Gastroesophageal sphincter (tissue), 4 donors: ENCODE results near the gene PDIK1L. TPM values are rescaled to one million over a fixed set of nuclear protein-coding genes. Genes with fewer than 3 reads are reported as not detected.

Source experiments
- ATAC-seq: fragments of 150-250 bp; one replicate; pipeline ENCODE4 v1.9.1; 2016; ENCODE audit warnings: mild to moderate bottlenecking, moderate library complexity
- H3K27ac ChIP-seq, 4 donors: fragments of 200-600 bp; sonication (generic) in 3 of 4; 1 replicate in 3 of 4; 2 replicates in 1 of 4; pipeline ENCODE4 v1.5.1; 2016 to 2019
- H3K27me3 ChIP-seq: fragments of 200-600 bp; sonication (generic); one replicate; pipeline ENCODE4 v1.5.1; 2019
- H3K36me3 ChIP-seq, 2 donors: fragments of 200-600 bp; sonication (generic); one replicate each; pipeline ENCODE4 v1.5.1; 2019; ENCODE audit warnings: control low read depth in 1 of 2
- H3K4me1 ChIP-seq, 3 donors: fragments of 200-600 bp; sonication (generic); 1 replicate in 2 of 3; 2 replicates in 1 of 3; pipeline ENCODE4 v1.5.1; 2016 to 2019; ENCODE audit warnings: control low read depth in 2 of 3
- H3K4me3 ChIP-seq, 2 donors: fragments of 200-600 bp; sonication (generic); one replicate each; pipeline ENCODE4 v1.5.1; 2019; ENCODE audit warnings: mild to moderate bottlenecking in 1 of 2, moderate library complexity in 1 of 2
- H3K9me3 ChIP-seq, 3 donors: fragments of 200-600 bp; sonication (generic); one replicate each; pipeline ENCODE4 v1.5.1; 2017 to 2019; ENCODE audit warnings: control low read depth in 2 of 3
- CTCF ChIP-seq, 4 experiments: fragments of 200-600 bp in 2 of 4; fragments of 450-650 bp in 2 of 4; sonication (generic) in 1 of 4; IDR thresholded peaks; one replicate each; pipeline ENCODE4 v1.5.1; 2017 to 2019; ENCODE audit warnings: antibody characterized with exemption in 4 of 4, mild to moderate bottlenecking in 2 of 4, moderate library complexity in 2 of 4
- EP300 ChIP-seq: sonication (generic); formaldehyde crosslinking; IDR thresholded peaks from one replicate; pipeline ENCODE4 v1.6.1; 2017; ENCODE audit warnings: antibody characterized with exemption, mild to moderate bottlenecking
- POLR2A ChIP-seq, 2 donors: fragments of 450-650 bp; IDR thresholded peaks; one replicate each; pipeline ENCODE4 v1.6.1; 2017; ENCODE audit warnings: antibody characterized with exemption in 2 of 2, mild to moderate bottlenecking in 2 of 2, moderate library complexity in 1 of 2
- POLR2AphosphoS5 ChIP-seq: sonication (generic); formaldehyde crosslinking; IDR thresholded peaks from one replicate; pipeline ENCODE4 v1.6.1; 2017; ENCODE audit warnings: antibody characterized with exemption
- WGBS, 2 donors: methylation state at CpG; one replicate each; pipeline ENCODE4 v1.1.5; 2018; ENCODE audit warnings: low coverage in 1 of 2; 5-methylcytosine and 5-hydroxymethylcytosine counted together
- total RNA-seq, 4 donors: library from RNA; depleted of rRNA; stranded (reverse); fragments of >200 nt; gene quantifications; one replicate each; pipeline ENCODE4 v1.1.0, GENCODE V29; 2016

PDIK1L gene
- total RNA-seq, 4 donors from 2014 or later = 6.2 to 9.3 (median 6.8) TPM

GRCh38 chr1:26067432-26067911 is 44.2 kb upstream of the PDIK1L start, which contains the start of gene TRIM63:
Gene TRIM63 (minus strand): TSS chr1:26067630. CDS start chr1:26067494, 136 bp downstream.
- 60% methylated on average over 1 of the region's 9 CpGs; no CpG with 5 or more reads in 1 of the 2 donors for WGBS, 2 donors
- H3K27me3 ChIP-seq = peaks cover 55% of the 10 kb centered on the region
- no peaks in the 10 kb centered on the region for H3K4me1 ChIP-seq
- H3K36me3 ChIP-seq = no peaks in the 10 kb centered on the region
- H3K4me3 ChIP-seq = no peak within 1 kb of the TSS
- ATAC-seq = no peak
- H3K27ac ChIP-seq = no peak within 1 kb of the TSS
- H3K9me3 ChIP-seq = no peaks in the 10 kb centered on the region
- no peak for TF ChIP-seq POLR2A (IDR thresholded peaks at IDR 0.05)
- no peak for TF ChIP-seq POLR2AphosphoS5
- TF ChIP-seq CTCF (IDR thresholded peaks at IDR 0.05) = no peak
- no peak for TF ChIP-seq EP300

- no peaks in the 10 kb centered on the region for H3K9me3 ChIP-seq
- H3K27me3 ChIP-seq = peaks cover 69% of the 10 kb centered on the region
- H3K4me1 ChIP-seq = no peaks in the 10 kb centered on the region
- H3K4me3 ChIP-seq = no peak overlapping the region
- H3K36me3 ChIP-seq = no peaks in the 10 kb centered on the region
- TF ChIP-seq CTCF (IDR thresholded peaks at IDR 0.05) = no peak
- no peak for TF ChIP-seq POLR2A (IDR thresholded peaks at IDR 0.05)
- no peak for TF ChIP-seq POLR2AphosphoS5
- TF ChIP-seq EP300 = no peak
- WGBS, 2 donors = 87% methylated on average over 1 of the region's 1 CpG; no CpG with 5 or more reads in 1 of the 2 donors
- no peak for ATAC-seq
- H3K27ac ChIP-seq = no peak overlapping the region
These were observed 41.7 kb upstream of the PDIK1L start for GRCh38 chr1:26069941-26070295.

GRCh38 chr1:26070296-26070962 is 41.2 kb upstream of the PDIK1L start:
- no peaks in the 10 kb centered on the region for H3K4me1 ChIP-seq
- WGBS, 2 donors = 78 to 80% methylated on average over 2 to 4 of the region's 4 CpGs
- peaks cover 74% of the 10 kb centered on the region for H3K27me3 ChIP-seq
- H3K4me3 ChIP-seq = no peak overlapping the region
- H3K36me3 ChIP-seq = no peaks in the 10 kb centered on the region
- H3K27ac ChIP-seq = no peak overlapping the region
- TF ChIP-seq POLR2AphosphoS5 (no peak), POLR2A (IDR thresholded peaks at IDR 0.05) (no peak), EP300 (no peak), CTCF (IDR thresholded peaks at IDR 0.05) (no peak)
- ATAC-seq = no peak
- no peaks in the 10 kb centered on the region for H3K9me3 ChIP-seq

GRCh38 chr1:26070963-26071342 is 40.7 kb upstream of the PDIK1L start:
- H3K27me3 ChIP-seq = peaks cover 74% of the 10 kb centered on the region
- no peaks in the 10 kb centered on the region for H3K4me1 ChIP-seq
- no peaks in the 10 kb centered on the region for H3K9me3 ChIP-seq
- no peak for ATAC-seq
- WGBS, 2 donors = 81 to 94% methylated on average over 3 to 6 of the region's 6 CpGs
- TF ChIP-seq POLR2AphosphoS5 = no peak
- TF ChIP-seq EP300 = no peak
- TF ChIP-seq POLR2A (IDR thresholded peaks at IDR 0.05) = no peak
- TF ChIP-seq CTCF (IDR thresholded peaks at IDR 0.05) = no peak
- no peak overlapping the region for H3K4me3 ChIP-seq
- H3K36me3 ChIP-seq = no peaks in the 10 kb centered on the region
- no peak overlapping the region for H3K27ac ChIP-seq

- TF ChIP-seq POLR2A (IDR thresholded peaks at IDR 0.05) (no peak), POLR2AphosphoS5 (no peak), EP300 (no peak), CTCF (IDR thresholded peaks at IDR 0.05) (no peak)
- Histone ChIP-seq H3K36me3 (no peaks in the 10 kb centered on the region), H3K4me3 (no peak overlapping the region), H3K27ac (no peak overlapping the region), H3K4me1 (no peaks in the 10 kb centered on the region), H3K27me3 (peaks cover 72% of the 10 kb centered on the region), H3K9me3 (no peaks in the 10 kb centered on the region)
- WGBS, 2 donors = 17 to 21% methylated on average over 1 to 3 of the region's 6 CpGs
- no peak for ATAC-seq
These were observed 39.3 kb upstream of the PDIK1L start for GRCh38 chr1:26072305-26072704.
